Activated CD4-positive, alpha-beta T cell treated with anti-CD3 and anti-CD28 coated beads, Interleukin-2, amount 10 ng/mL, durations not matched to agents 24 days and 14 days (primary cell): ENCODE results near the gene TNPO3. TPM values are rescaled to one million over a fixed set of nuclear protein-coding genes. Genes with fewer than 3 reads are reported as not detected.
"Not testable (repeated sequence)": the region's sequence is repeated elsewhere in the genome, so short reads cannot be mapped to it uniquely, and the experiment has no call there.

Experiments
- DNase-seq: peaks from one replicate; pipeline ENCODE4 v3.0.0; 2022
- H3K27ac Mint-ChIP-seq: one replicate; pipeline ENCODE4 v1.8.0; 2022; ENCODE audit warnings: mild to moderate bottlenecking, mixed read lengths
- H3K27me3 Mint-ChIP-seq: one replicate; pipeline ENCODE4 v1.8.0; 2022; ENCODE audit warnings: mixed read lengths
- H3K36me3 Mint-ChIP-seq: one replicate; pipeline ENCODE4 v1.8.0; 2022; ENCODE audit warnings: low read depth, mild to moderate bottlenecking, mixed read lengths
- H3K4me1 Mint-ChIP-seq: one replicate; pipeline ENCODE4 v1.8.0; 2021; ENCODE audit warnings: mixed read lengths
- H3K4me3 Mint-ChIP-seq: one replicate; pipeline ENCODE4 v1.8.0; 2022; ENCODE audit warnings: mild to moderate bottlenecking, moderate library complexity, mixed read lengths
- H3K9me3 Mint-ChIP-seq: one replicate; pipeline ENCODE4 v1.8.0; 2021; ENCODE audit warnings: mixed read lengths
- intact Hi-C: fragments of 100-400 bp; cut with micrococcal nuclease; formaldehyde crosslinking; loops from one replicate; pipeline ENCODE4 v1.15.1; 2023
- total RNA-seq: library from RNA; stranded (reverse); gene quantifications from 2 replicates; pipeline ENCODE4 v1.2.3, GENCODE V29; 2022

TNPO3 gene
- total RNA-seq, 1 donor from 2014 or later: 54.1 TPM

- Mint-ChIP-seq H3K27me3 (no peaks in the 10 kb centered on the region), H3K36me3 (peaks cover 44% of the 10 kb centered on the region), H3K4me1 (peaks cover 14% of the 10 kb centered on the region), H3K9me3 (no peaks in the 10 kb centered on the region), H3K27ac (no peak overlapping the region), H3K4me3 (no peak overlapping the region)
- no peak for DNase-seq
- intact Hi-C loops: no loop called here
Observed at GRCh38 chr7:129017933-129018538, 36.9 kb downstream of the TNPO3 start.

- no peak overlapping the region for H3K27ac Mint-ChIP-seq
- H3K36me3 Mint-ChIP-seq: peaks cover 45% of the 10 kb centered on the region
- H3K27me3 Mint-ChIP-seq: no peaks in the 10 kb centered on the region
Observed at GRCh38 chr7:129017264-129017663, 37.6 kb downstream of the TNPO3 start.

DNA sequence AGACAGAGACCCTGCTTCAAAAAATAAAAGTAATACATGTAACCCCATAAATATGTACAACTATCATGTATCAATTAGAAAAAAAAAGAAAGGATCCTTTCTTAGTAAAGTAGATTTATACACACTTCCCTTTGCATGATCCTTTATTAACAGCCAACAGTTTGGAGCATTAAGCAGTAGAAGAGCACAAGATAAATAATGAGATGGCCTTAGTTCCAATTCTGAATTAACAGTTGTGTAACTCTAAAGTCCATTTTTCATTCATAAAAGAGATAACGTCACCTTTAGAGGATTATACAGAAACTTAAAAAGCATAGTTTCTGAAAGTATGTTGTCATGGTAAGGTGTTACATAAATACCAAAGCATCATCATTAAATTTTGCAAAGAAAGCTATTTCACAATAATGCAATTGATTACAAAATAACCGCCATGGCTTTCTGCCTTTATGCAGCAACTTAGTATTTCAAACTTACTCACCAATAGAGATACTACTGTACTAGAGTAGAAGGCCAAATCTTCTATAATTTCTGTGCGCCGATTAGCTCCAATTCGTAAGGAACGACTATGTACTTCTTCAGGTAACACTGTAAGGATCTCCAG is 40.3 kb downstream of the TNPO3 start:
- Mint-ChIP-seq H3K27ac (no peak overlapping the region), H3K36me3 (peaks cover 57% of the 10 kb centered on the region), H3K4me1 (peaks cover 15% of the 10 kb centered on the region), H3K27me3 (no peaks in the 10 kb centered on the region), H3K4me3 (no peak overlapping the region), H3K9me3 (no peaks in the 10 kb centered on the region)
- DNase-seq: no peak
- intact Hi-C loops: no loop called here

More at GRCh38 chr7:129017264-129017663, 37.6 kb downstream of the TNPO3 start:
- intact Hi-C loops: no loop called here
- Mint-ChIP-seq H3K9me3 (no peaks in the 10 kb centered on the region), H3K4me1 (peaks cover 12% of the 10 kb centered on the region), H3K4me3 (no peak overlapping the region)
- DNase-seq: no peak

- DNase-seq: no peak
- intact Hi-C loops: no loop called here
- no peaks in the 10 kb centered on the region for H3K27me3 Mint-ChIP-seq
- H3K4me1 Mint-ChIP-seq: peaks cover 21% of the 10 kb centered on the region
- H3K9me3 Mint-ChIP-seq: no peaks in the 10 kb centered on the region
- no peak overlapping the region for H3K4me3 Mint-ChIP-seq
- peaks cover 57% of the 10 kb centered on the region for H3K36me3 Mint-ChIP-seq
- no peak overlapping the region for H3K27ac Mint-ChIP-seq
Observed at GRCh38 chr7:129013048-129013724, 41.7 kb downstream of the TNPO3 start.

GRCh38 chr7:129012641-129013040 is 42.3 kb downstream of the TNPO3 start:
- Mint-ChIP-seq H3K4me3 (no peak overlapping the region), H3K36me3 (peaks cover 54% of the 10 kb centered on the region), H3K27me3 (no peaks in the 10 kb centered on the region), H3K27ac (no peak overlapping the region), H3K9me3 (no peaks in the 10 kb centered on the region), H3K4me1 (peaks cover 23% of the 10 kb centered on the region)
- DNase-seq: no peak
- intact Hi-C loops: no loop called here

DNA sequence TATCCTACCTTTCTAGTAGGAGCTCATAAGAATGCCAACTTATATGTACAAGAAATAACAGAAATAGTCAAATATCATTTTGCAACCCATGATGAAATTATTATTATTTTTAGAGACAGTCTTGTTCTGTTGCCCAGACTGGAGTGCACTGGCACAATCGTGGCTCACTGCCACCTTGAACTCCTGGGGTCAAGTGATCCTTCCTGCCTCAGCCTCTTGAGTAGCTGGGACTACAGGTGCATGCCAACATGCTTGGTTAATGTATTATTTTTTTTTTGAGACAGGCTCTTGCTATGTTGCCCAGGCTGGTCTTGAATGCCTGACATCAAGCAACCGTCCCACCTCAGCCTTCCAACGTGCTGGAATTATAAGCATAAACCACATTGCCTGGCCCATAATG is 44.8 kb downstream of the TNPO3 start:
- H3K27me3 Mint-ChIP-seq: no peaks in the 10 kb centered on the region
- intact Hi-C loops: no loop called here
- no peak overlapping the region for H3K4me3 Mint-ChIP-seq
- H3K27ac Mint-ChIP-seq: no peak overlapping the region
- DNase-seq: no peak
- H3K36me3 Mint-ChIP-seq: peaks cover 52% of the 10 kb centered on the region
- H3K9me3 Mint-ChIP-seq: no peaks in the 10 kb centered on the region
- peaks cover 27% of the 10 kb centered on the region for H3K4me1 Mint-ChIP-seq

GRCh38 chr7:129009437-129009836 is 45.5 kb downstream of the TNPO3 start:
- Mint-ChIP-seq H3K27me3 (no peaks in the 10 kb centered on the region), H3K27ac (peak overlapping the region; percentile 19), H3K9me3 (no peaks in the 10 kb centered on the region), H3K4me3 (no peak overlapping the region), H3K36me3 (peaks cover 49% of the 10 kb centered on the region), H3K4me1 (peaks cover 27% of the 10 kb centered on the region)
- no peak for DNase-seq
- intact Hi-C loops: loop anchor here (1.0 kb wide), 1 partner anchor 45 kb away; no protein-coding TSS in a partner anchor

- no peaks in the 10 kb centered on the region for H3K27me3 Mint-ChIP-seq
- peaks cover 26% of the 10 kb centered on the region for H3K4me1 Mint-ChIP-seq
- peak overlapping the region; percentile 36 for H3K4me3 Mint-ChIP-seq
- H3K36me3 Mint-ChIP-seq: peaks cover 49% of the 10 kb centered on the region
- intact Hi-C loops: loop anchor here (1.0 kb wide), 2 partner anchors 45 to 46 kb away; no protein-coding TSS in a partner anchor
- no peaks in the 10 kb centered on the region for H3K9me3 Mint-ChIP-seq
- H3K27ac Mint-ChIP-seq: peak overlapping the region; percentile 84
- DNase-seq: no peak
Observed at GRCh38 chr7:129008645-129009414, 46.1 kb downstream of the TNPO3 start.

GRCh38 chr7:129007572-129007971 is 47.3 kb downstream of the TNPO3 start:
- no peaks in the 10 kb centered on the region for H3K27me3 Mint-ChIP-seq
- no peak overlapping the region for H3K27ac Mint-ChIP-seq
- no peak for DNase-seq
- H3K36me3 Mint-ChIP-seq: peaks cover 44% of the 10 kb centered on the region
- peaks cover 23% of the 10 kb centered on the region for H3K4me1 Mint-ChIP-seq
- no peak overlapping the region for H3K4me3 Mint-ChIP-seq
- intact Hi-C loops: no loop called here
- H3K9me3 Mint-ChIP-seq: no peaks in the 10 kb centered on the region

DNA sequence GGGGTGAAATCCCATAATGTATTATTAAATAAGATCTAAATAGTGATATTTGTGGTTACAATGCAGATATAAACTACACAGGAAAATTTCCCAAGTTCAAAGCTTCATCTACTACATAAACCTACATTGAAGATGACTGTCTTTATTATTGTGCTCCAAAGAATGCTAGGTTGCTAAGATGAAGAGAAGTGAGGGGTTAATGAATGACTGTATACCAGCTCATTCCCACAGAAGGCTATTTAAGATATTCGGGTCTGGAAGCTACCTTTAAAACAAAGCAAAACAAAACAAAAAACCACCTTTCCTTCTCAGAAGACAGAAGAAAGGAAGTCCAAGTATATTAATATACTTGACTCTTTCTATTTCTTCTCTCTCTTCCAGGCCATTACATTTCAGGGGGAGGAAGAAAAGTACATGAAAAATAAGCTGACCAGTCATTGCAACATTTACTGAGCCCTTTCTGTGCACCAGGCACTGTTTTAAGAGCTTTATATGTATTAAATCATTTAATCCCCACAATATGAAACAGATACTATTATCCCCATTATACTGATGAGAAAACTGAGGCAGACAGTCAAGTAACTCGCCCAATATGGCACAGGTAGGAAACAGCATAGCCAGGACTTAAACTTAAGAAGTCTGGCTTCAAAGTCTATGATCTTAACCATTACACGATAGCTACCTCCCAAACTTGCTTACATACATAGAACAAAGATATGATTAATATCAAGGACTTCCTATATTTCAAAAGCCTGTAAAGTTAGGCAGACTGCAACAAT is 48.1 kb downstream of the TNPO3 start:
- intact Hi-C loops: no loop called here
- Mint-ChIP-seq H3K27me3 (no peaks in the 10 kb centered on the region), H3K4me3 (no peak overlapping the region), H3K27ac (no peak overlapping the region), H3K4me1 (peaks cover 23% of the 10 kb centered on the region), H3K9me3 (no peaks in the 10 kb centered on the region), H3K36me3 (peaks cover 51% of the 10 kb centered on the region)
- DNase-seq: no peak

- H3K27ac Mint-ChIP-seq: no peak overlapping the region
- H3K4me1 Mint-ChIP-seq: peaks cover 19% of the 10 kb centered on the region
- DNase-seq: no peak
- no peaks in the 10 kb centered on the region for H3K27me3 Mint-ChIP-seq
- intact Hi-C loops: no loop called here
- peaks cover 53% of the 10 kb centered on the region for H3K36me3 Mint-ChIP-seq
- H3K9me3 Mint-ChIP-seq: no peaks in the 10 kb centered on the region
- no peak overlapping the region for H3K4me3 Mint-ChIP-seq
Observed at GRCh38 chr7:129005186-129005585, 49.7 kb downstream of the TNPO3 start.

GRCh38 chr7:128997181-128997580 is 57.7 kb downstream of the TNPO3 start:
- peaks cover 47% of the 10 kb centered on the region for H3K36me3 Mint-ChIP-seq
- H3K27ac Mint-ChIP-seq: no peak overlapping the region
- intact Hi-C loops: no loop called here
- no peaks in the 10 kb centered on the region for H3K4me1 Mint-ChIP-seq
- H3K9me3 Mint-ChIP-seq: no peaks in the 10 kb centered on the region
- H3K4me3 Mint-ChIP-seq: no peak overlapping the region
- H3K27me3 Mint-ChIP-seq: no peaks in the 10 kb centered on the region
- no peak for DNase-seq

DNA sequence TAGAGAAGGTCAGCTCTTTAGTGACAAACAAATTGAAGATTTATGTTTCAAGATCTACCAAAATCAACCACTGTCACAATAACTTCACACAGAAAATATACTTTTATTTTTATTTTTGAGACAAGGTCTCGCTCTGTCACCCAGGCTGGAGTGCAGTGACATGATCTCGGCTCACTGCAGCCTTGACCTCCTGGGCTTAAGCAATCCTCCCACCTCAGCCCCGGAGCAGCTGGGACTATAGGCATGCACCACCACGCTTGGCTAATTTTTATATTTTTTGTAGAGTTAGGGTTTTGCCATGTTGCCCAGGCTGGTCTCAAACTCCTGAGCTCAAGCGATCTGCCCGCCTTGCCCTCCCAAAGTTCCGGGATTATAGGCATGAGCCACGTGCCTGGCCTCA is 60.4 kb downstream of the TNPO3 start:
- H3K27me3 Mint-ChIP-seq, H3K27ac Mint-ChIP-seq, H3K4me1 Mint-ChIP-seq, DNase-seq, intact Hi-C loops, H3K9me3 Mint-ChIP-seq, H3K4me3 Mint-ChIP-seq: not testable (repeated sequence)
- peaks cover 42% of the 10 kb centered on the region for H3K36me3 Mint-ChIP-seq
